Measurements from ENCODE around the gene KDM5A.

KDM5A gene

GRCh38 chr12:263574-263973, 125.5 kb downstream of the KDM5A start:
- no peak overlapping the region for H3K9ac ChIP-seq
- no peaks in the 10 kb centered on the region for H3K79me2 ChIP-seq
- no peak overlapping the region for H3K4me3 ChIP-seq (ENCODE audit: low read depth, low read length)
- H3K36me3 ChIP-seq (ENCODE audit: control insufficient read depth, insufficient read depth, low read length), result no peaks in the 10 kb centered on the region
- H3K27me3 ChIP-seq (ENCODE audit: control insufficient read depth, insufficient read depth, low read length), result no peaks in the 10 kb centered on the region
- H3K4me1 ChIP-seq, result peaks cover 13% of the 10 kb centered on the region
- no peak for TF ChIP-seq CTCF (IDR thresholded peaks at IDR 0.05)
- H3K9me3 ChIP-seq (ENCODE audit: control insufficient read depth, low read length), result no peaks in the 10 kb centered on the region
- no peak overlapping the region for H3K4me2 ChIP-seq (ENCODE audit: low read length)
- H2AFZ ChIP-seq, result no peak overlapping the region
- no peak overlapping the region for H3K27ac ChIP-seq

GRCh38 chr12:262817-263216, 126.3 kb downstream of the KDM5A start, which contains the start of gene SLC6A13:
Gene SLC6A13 (minus strand): TSS chr12:262836. CDS start chr12:260052, 2,784 bp downstream.
- H3K4me1 ChIP-seq, result peaks cover 7% of the 10 kb centered on the region
- TF ChIP-seq CTCF (IDR thresholded peaks at IDR 0.05), result no peak
- H3K79me2 ChIP-seq, result no peaks in the 10 kb centered on the region
- no peak within 1 kb of the TSS for H3K27ac ChIP-seq
- no peaks in the 10 kb centered on the region for H3K9me3 ChIP-seq (ENCODE audit: control insufficient read depth, low read length)
- H3K9ac ChIP-seq, result no peak within 1 kb of the TSS
- no peak within 1 kb of the TSS for H3K4me2 ChIP-seq (ENCODE audit: low read length)
- no peaks in the 10 kb centered on the region for H3K36me3 ChIP-seq (ENCODE audit: control insufficient read depth, insufficient read depth, low read length)
- H3K4me3 ChIP-seq (ENCODE audit: low read depth, low read length), result no peak within 1 kb of the TSS
- no peak within 1 kb of the TSS for H2AFZ ChIP-seq
- no peaks in the 10 kb centered on the region for H3K27me3 ChIP-seq (ENCODE audit: control insufficient read depth, insufficient read depth, low read length)

- Histone ChIP-seq H3K4me2 (ENCODE audit: low read length) (no peak overlapping the region), H3K9ac (no peak overlapping the region), H3K9me3 (ENCODE audit: control insufficient read depth, low read length) (no peaks in the 10 kb centered on the region), H2AFZ (no peak overlapping the region), H3K4me1 (peaks cover 3% of the 10 kb centered on the region), H3K36me3 (ENCODE audit: control insufficient read depth, insufficient read depth, low read length) (no peaks in the 10 kb centered on the region), H3K27me3 (ENCODE audit: control insufficient read depth, insufficient read depth, low read length) (no peaks in the 10 kb centered on the region), H3K79me2 (no peaks in the 10 kb centered on the region), H3K4me3 (ENCODE audit: low read depth, low read length) (no peak overlapping the region), H3K27ac (no peak overlapping the region)
- no peak for TF ChIP-seq CTCF (IDR thresholded peaks at IDR 0.05)
Observed at GRCh38 chr12:262113-262512, 127.0 kb downstream of the KDM5A start.

- TF ChIP-seq CTCF (IDR thresholded peaks at IDR 0.05), result no peak
- no peak overlapping the region for H2AFZ ChIP-seq
- no peak overlapping the region for H3K4me2 ChIP-seq (ENCODE audit: low read length)
- no peak overlapping the region for H3K9ac ChIP-seq
- H3K27ac ChIP-seq, result no peak overlapping the region
- H3K9me3 ChIP-seq (ENCODE audit: control insufficient read depth, low read length), result no peaks in the 10 kb centered on the region
- H3K36me3 ChIP-seq (ENCODE audit: control insufficient read depth, insufficient read depth, low read length), result no peaks in the 10 kb centered on the region
- no peak overlapping the region for H3K4me3 ChIP-seq (ENCODE audit: low read depth, low read length)
- no peaks in the 10 kb centered on the region for H3K27me3 ChIP-seq (ENCODE audit: control insufficient read depth, insufficient read depth, low read length)
- peaks cover 3% of the 10 kb centered on the region for H3K4me1 ChIP-seq
- no peaks in the 10 kb centered on the region for H3K79me2 ChIP-seq
Observed at GRCh38 chr12:257521-258321, 131.4 kb downstream of the KDM5A start.

- H3K9me3 ChIP-seq (ENCODE audit: control insufficient read depth, low read length), result no peaks in the 10 kb centered on the region
- no peaks in the 10 kb centered on the region for H3K79me2 ChIP-seq
- H3K4me1 ChIP-seq, result peaks cover 4% of the 10 kb centered on the region
- H3K9ac ChIP-seq, result no peak overlapping the region
- H3K27me3 ChIP-seq (ENCODE audit: control insufficient read depth, insufficient read depth, low read length), result no peaks in the 10 kb centered on the region
- H3K27ac ChIP-seq, result no peak overlapping the region
- no peak overlapping the region for H3K4me3 ChIP-seq (ENCODE audit: low read depth, low read length)
- TF ChIP-seq CTCF (IDR thresholded peaks at IDR 0.05), result no peak
- H3K36me3 ChIP-seq (ENCODE audit: control insufficient read depth, insufficient read depth, low read length), result no peaks in the 10 kb centered on the region
- no peak overlapping the region for H3K4me2 ChIP-seq (ENCODE audit: low read length)
- no peak overlapping the region for H2AFZ ChIP-seq
Observed at GRCh38 chr12:256958-257357, 132.2 kb downstream of the KDM5A start.
